Progenitor cell of endocrine pancreas (in vitro differentiated cells): ENCODE results near the gene LPP. TPM values are rescaled to one million over a fixed set of nuclear protein-coding genes. Genes with fewer than 3 reads are reported as not detected.

Source experiments
- DNase-seq: peaks from one replicate; pipeline ENCODE4 v3.0.0; 2021; ENCODE audit warnings: low spot score; ENCODE audit not compliant: unreplicated experiment
- H3K27ac Mint-ChIP-seq: 2 replicates; pipeline ENCODE4 v1.8.0; 2021; ENCODE audit warnings: mild to moderate bottlenecking, moderate library complexity, mixed read lengths
- H3K27me3 Mint-ChIP-seq: 2 replicates; pipeline ENCODE4 v1.8.0; 2021; ENCODE audit warnings: mixed read lengths
- H3K36me3 Mint-ChIP-seq: 2 replicates; pipeline ENCODE4 v1.8.0; 2022; ENCODE audit warnings: mixed read lengths; ENCODE audit not compliant: insufficient read depth
- H3K4me1 Mint-ChIP-seq: 2 replicates; pipeline ENCODE4 v1.8.0; 2021; ENCODE audit warnings: low read depth, mixed read lengths
- H3K4me3 Mint-ChIP-seq: 2 replicates; pipeline ENCODE4 v1.8.0; 2021; ENCODE audit warnings: low read depth, mild to moderate bottlenecking, moderate library complexity, mixed read lengths
- H3K9me3 Mint-ChIP-seq: 2 replicates; pipeline ENCODE4 v1.8.0; 2021; ENCODE audit warnings: low read depth, mixed read lengths
- total RNA-seq: library from RNA; stranded (reverse); gene quantifications from 2 replicates; pipeline ENCODE4 v1.2.1, GENCODE V29; 2021
- TF ChIP-seq, protein P1 (sequence below): fragments of 200-600 bp; sonication (generic); IDR thresholded peaks from one replicate; pipeline ENCODE4 v1.5.0; 2021; ENCODE audit warnings: antibody characterized with exemption, mild to moderate bottlenecking; ENCODE audit not compliant: unreplicated experiment

Gene LPP
- total RNA-seq, 1 donor from 2014 or later, result 131 TPM

DNA sequence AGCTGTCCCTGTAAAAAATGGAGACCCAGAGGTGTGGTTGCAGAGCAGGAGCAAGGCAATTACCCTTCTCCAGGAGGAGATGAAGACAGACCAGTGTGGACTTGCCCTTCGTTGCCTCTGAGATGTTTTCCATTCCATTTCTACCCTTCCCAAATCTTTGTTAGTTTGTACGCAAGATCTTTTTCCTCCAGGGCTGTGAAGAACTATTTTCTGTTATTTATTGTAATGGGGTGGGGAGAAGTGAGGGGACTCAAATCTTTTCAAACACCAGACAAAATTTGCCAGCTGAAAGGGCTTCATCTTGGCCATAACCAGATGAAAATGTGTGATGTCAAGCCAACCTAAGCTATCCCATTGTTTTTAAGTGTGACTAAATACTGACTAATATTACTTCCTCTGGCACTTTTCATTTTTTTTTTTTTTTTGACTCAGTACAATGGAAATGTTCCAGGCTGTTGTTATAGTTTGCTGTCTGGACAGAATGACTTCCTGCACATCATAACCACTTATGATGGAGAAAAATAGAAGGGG is 746.5 kb downstream of the LPP start:
- no peaks in the 10 kb centered on the region for H3K27me3 Mint-ChIP-seq
- TF ChIP-seq, protein P1, sequence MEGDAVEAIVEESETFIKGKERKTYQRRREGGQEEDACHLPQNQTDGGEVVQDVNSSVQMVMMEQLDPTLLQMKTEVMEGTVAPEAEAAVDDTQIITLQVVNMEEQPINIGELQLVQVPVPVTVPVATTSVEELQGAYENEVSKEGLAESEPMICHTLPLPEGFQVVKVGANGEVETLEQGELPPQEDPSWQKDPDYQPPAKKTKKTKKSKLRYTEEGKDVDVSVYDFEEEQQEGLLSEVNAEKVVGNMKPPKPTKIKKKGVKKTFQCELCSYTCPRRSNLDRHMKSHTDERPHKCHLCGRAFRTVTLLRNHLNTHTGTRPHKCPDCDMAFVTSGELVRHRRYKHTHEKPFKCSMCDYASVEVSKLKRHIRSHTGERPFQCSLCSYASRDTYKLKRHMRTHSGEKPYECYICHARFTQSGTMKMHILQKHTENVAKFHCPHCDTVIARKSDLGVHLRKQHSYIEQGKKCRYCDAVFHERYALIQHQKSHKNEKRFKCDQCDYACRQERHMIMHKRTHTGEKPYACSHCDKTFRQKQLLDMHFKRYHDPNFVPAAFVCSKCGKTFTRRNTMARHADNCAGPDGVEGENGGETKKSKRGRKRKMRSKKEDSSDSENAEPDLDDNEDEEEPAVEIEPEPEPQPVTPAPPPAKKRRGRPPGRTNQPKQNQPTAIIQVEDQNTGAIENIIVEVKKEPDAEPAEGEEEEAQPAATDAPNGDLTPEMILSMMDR, result no peak
- peaks cover 2% of the 10 kb centered on the region for H3K4me1 Mint-ChIP-seq
- no peaks in the 10 kb centered on the region for H3K9me3 Mint-ChIP-seq
- H3K27ac Mint-ChIP-seq, result no peak overlapping the region
- H3K4me3 Mint-ChIP-seq, result no peak overlapping the region
- DNase-seq, result no peak
- H3K36me3 Mint-ChIP-seq, result no peaks in the 10 kb centered on the region

- no peak overlapping the region for H3K4me3 Mint-ChIP-seq
- H3K36me3 Mint-ChIP-seq, result no peaks in the 10 kb centered on the region
- peaks cover 2% of the 10 kb centered on the region for H3K4me1 Mint-ChIP-seq
- TF ChIP-seq, protein P1, result no peak
- H3K27me3 Mint-ChIP-seq, result no peaks in the 10 kb centered on the region
- no peak for DNase-seq
- H3K9me3 Mint-ChIP-seq, result no peaks in the 10 kb centered on the region
- H3K27ac Mint-ChIP-seq, result no peak overlapping the region
Measured at GRCh38 chr3:188901126-188901525, 747.2 kb downstream of the LPP start.

GRCh38 chr3:188901671-188902287 is 747.8 kb downstream of the LPP start:
- Mint-ChIP-seq H3K4me3 (no peak overlapping the region), H3K9me3 (no peaks in the 10 kb centered on the region), H3K27ac (no peak overlapping the region), H3K36me3 (no peaks in the 10 kb centered on the region), H3K27me3 (no peaks in the 10 kb centered on the region), H3K4me1 (peaks cover 2% of the 10 kb centered on the region)
- DNase-seq, result no peak
- TF ChIP-seq, protein P1, result no peak

DNA sequence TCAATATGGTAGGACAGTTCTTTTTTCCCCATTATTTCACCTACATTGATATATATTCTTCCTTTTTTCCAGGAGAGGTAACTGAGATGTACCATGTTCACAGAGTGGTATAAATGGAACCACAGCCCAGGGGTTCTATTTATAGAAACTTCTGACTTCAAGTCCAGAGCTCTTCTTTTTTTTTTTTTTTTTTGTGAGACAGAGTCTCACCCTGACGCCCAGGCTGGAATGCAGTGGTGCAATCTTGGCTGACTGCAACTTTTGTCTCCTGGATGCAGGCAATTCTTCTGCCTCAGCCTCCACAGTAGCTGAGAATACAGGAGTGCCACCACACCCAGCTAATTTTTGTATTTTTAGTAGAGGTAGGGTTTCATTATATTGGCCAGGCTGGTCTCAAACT is 750.7 kb downstream of the LPP start:
- H3K4me1 Mint-ChIP-seq, result peaks cover 2% of the 10 kb centered on the region
- H3K27me3 Mint-ChIP-seq, result peaks cover 4% of the 10 kb centered on the region
- TF ChIP-seq, protein P1, result no peak
- DNase-seq, result no peak
- H3K9me3 Mint-ChIP-seq, result no peaks in the 10 kb centered on the region
- H3K36me3 Mint-ChIP-seq, result no peaks in the 10 kb centered on the region
- no peak overlapping the region for H3K27ac Mint-ChIP-seq
- H3K4me3 Mint-ChIP-seq, result no peak overlapping the region

GRCh38 chr3:188905547-188905946 is 751.6 kb downstream of the LPP start:
- Mint-ChIP-seq H3K27ac (no peak overlapping the region), H3K36me3 (no peaks in the 10 kb centered on the region), H3K9me3 (no peaks in the 10 kb centered on the region), H3K4me1 (no peaks in the 10 kb centered on the region), H3K27me3 (peaks cover 4% of the 10 kb centered on the region), H3K4me3 (no peak overlapping the region)
- DNase-seq, result no peak
- TF ChIP-seq, protein P1, result no peak
